Neural cell (in vitro differentiated cells): ENCODE results near the gene PCDHA11.

Experiments used
- CTCF ChIP-seq: fragments of 450-650 bp; IDR thresholded peaks from 2 replicates; pipeline ENCODE4 v1.5.1; 2014; ENCODE audit warnings: antibody characterized with exemption, mild to moderate bottlenecking, moderate library complexity; ENCODE audit not compliant: poor library complexity, severe bottlenecking
- EP300 ChIP-seq: fragments of 450-650 bp; conservative IDR thresholded peaks from 2 replicates; pipeline ENCODE4 v1.6.1; 2014; ENCODE audit warnings: antibody characterized with exemption, mild to moderate bottlenecking, moderate library complexity; ENCODE audit not compliant: poor library complexity, severe bottlenecking
- EZH2 ChIP-seq: fragments of 200-600, 300-800 bp; shearing (Covaris generic), sonication (generic); IDR thresholded peaks from 2 replicates; pipeline ENCODE4 v1.6.1; 2014; ENCODE audit warnings: antibody characterized with exemption, low read length, borderline replicate concordance, mild to moderate bottlenecking; ENCODE audit not compliant: insufficient read depth, poor library complexity, severe bottlenecking
- POLR2AphosphoS5 ChIP-seq: IDR thresholded peaks from 2 replicates; pipeline ENCODE4 v1.6.1; 2012
- RAD21 ChIP-seq: fragments of 450-650 bp; conservative IDR thresholded peaks from 2 replicates; pipeline ENCODE4 v1.6.1; 2014; ENCODE audit warnings: antibody characterized with exemption, mild to moderate bottlenecking, moderate library complexity
- REST ChIP-seq: IDR thresholded peaks from 2 replicates; pipeline ENCODE4 v1.6.1; 2012; ENCODE audit warnings: borderline replicate concordance
- SMC3 ChIP-seq: fragments of 450-650 bp; conservative IDR thresholded peaks from 2 replicates; pipeline ENCODE4 v1.6.1; 2014; ENCODE audit warnings: antibody characterized with exemption, mild to moderate bottlenecking, moderate library complexity; ENCODE audit not compliant: poor library complexity
- TAF1 ChIP-seq: IDR thresholded peaks from 2 replicates; pipeline ENCODE4 v1.6.1; 2012; ENCODE audit warnings: low read depth

- TF ChIP-seq CTCF (no peak), POLR2AphosphoS5 (no peak), TAF1 (no peak), EZH2 (no peak), REST (no peak), RAD21 (no peak), EP300 (no peak), SMC3 (no peak)
These were observed 34.8 kb upstream of the PCDHA11 start, which contains the start of gene PCDHA7 for GRCh38 chr5:140833993-140834392.
